GM18867 (cell line): ENCODE results near the gene FAM8A1.

Source experiments
- ATAC-seq: cut with Tn5 transposase; IDR thresholded peaks from one replicate; pipeline ENCODE4 v1.9.1; 2021; ENCODE audit warnings: mild to moderate bottlenecking, moderate library complexity; ENCODE audit not compliant: unreplicated experiment

FAM8A1 gene

GRCh38 chr6:17600527-17601385 lies 654 bp downstream of the FAM8A1 start:
- ATAC-seq: peak; percentile 55

- ATAC-seq: no peak
Measured at GRCh38 chr6:17601386-17601703, 1.2 kb downstream of the FAM8A1 start.

GRCh38 chr6:17602888-17603287 lies 2.8 kb downstream of the FAM8A1 start:
- no peak for ATAC-seq

- ATAC-seq: no peak
Measured at GRCh38 chr6:17606606-17607005, 6.5 kb downstream of the FAM8A1 start.

GRCh38 chr6:17610835-17611234 lies 10.7 kb downstream of the FAM8A1 start:
- no peak for ATAC-seq

- no peak for ATAC-seq
Measured at GRCh38 chr6:17612048-17612447, 11.9 kb downstream of the FAM8A1 start.

- ATAC-seq: no peak
Measured at GRCh38 chr6:17615794-17616193, 15.7 kb downstream of the FAM8A1 start.

GRCh38 chr6:17621003-17621402 lies 20.9 kb downstream of the FAM8A1 start:
- ATAC-seq: peak; percentile 92

GRCh38 chr6:17622144-17622543 lies 22.0 kb downstream of the FAM8A1 start:
- ATAC-seq: no peak

GRCh38 chr6:17624396-17624795 lies 24.3 kb downstream of the FAM8A1 start:
- no peak for ATAC-seq

- ATAC-seq: peak; percentile 90
Measured at GRCh38 chr6:17628873-17629272, 28.8 kb downstream of the FAM8A1 start.

GRCh38 chr6:17629824-17630510 lies 29.9 kb downstream of the FAM8A1 start:
- no peak for ATAC-seq

- no peak for ATAC-seq
Measured at GRCh38 chr6:17630511-17631073, 30.5 kb downstream of the FAM8A1 start.

- no peak for ATAC-seq
Measured at GRCh38 chr6:17632934-17633333, 32.8 kb downstream of the FAM8A1 start.

GRCh38 chr6:17633465-17634188 lies 33.5 kb downstream of the FAM8A1 start:
- peak; percentile 63 for ATAC-seq

- ATAC-seq: no peak
Measured at GRCh38 chr6:17635568-17635967, 35.5 kb downstream of the FAM8A1 start.

- no peak for ATAC-seq
Measured at GRCh38 chr6:17638212-17638715, 38.2 kb downstream of the FAM8A1 start.

- no peak for ATAC-seq
Measured at GRCh38 chr6:17640477-17640917, 40.4 kb downstream of the FAM8A1 start.

GRCh38 chr6:17648745-17649144 lies 48.6 kb downstream of the FAM8A1 start:
- ATAC-seq: no peak

GRCh38 chr6:17650656-17651309 lies 50.7 kb downstream of the FAM8A1 start:
- no peak for ATAC-seq
